Measurements from ENCODE around the gene CGREF1. TPM values are rescaled to one million over a fixed set of nuclear protein-coding genes. Genes with fewer than 3 reads are reported as not detected.

Gene CGREF1
- total RNA-seq, 1 experiment from 2014 or later: 4.0 TPM

GRCh38 chr2:27108221-27108620 is 10.7 kb downstream of the CGREF1 start:
- intact Hi-C loops (cut with micrococcal nuclease): no loop called here
- ChIA-PET CTCF (interaction anchor here (1.4 kb wide), 1 partner anchor 83 kb away, joined by 4 read pairs; no protein-coding TSS in a partner anchor), RAD21 (ENCODE audit: low non-redundant PET in 1 of 2, low total read pairs in 2 of 2, uncharacterized antibody in 2 of 2, unreplicated experiment in 2 of 2) (no interaction called here), POLR2A (no interaction called here)
- BruUV-seq (replicated peaks): no TSS peak
- no peak for TF ChIP-seq SP1 (IDR thresholded peaks at IDR 0.05; ENCODE audit: low read depth)
- TF ChIP-seq POLR2A (IDR thresholded peaks at IDR 0.05; ENCODE audit: borderline replicate concordance, extremely low read depth, insufficient read depth, insufficient read length): no peak
- no peak for TF ChIP-seq FOSL1 (IDR thresholded peaks at IDR 0.05; ENCODE audit: low read depth)
- no peak for TF ChIP-seq CBX3 (IDR thresholded peaks at IDR 0.05; ENCODE audit: low read depth)
- no peak for TF ChIP-seq JUND (IDR thresholded peaks at IDR 0.05)
- TF ChIP-seq ZBTB33 (IDR thresholded peaks at IDR 0.05; ENCODE audit: extremely low read depth, insufficient replicate concordance, low read length): no peak
- TF ChIP-seq EZH2 (IDR thresholded peaks at IDR 0.05): no peak
- no peak for TF ChIP-seq SRF (IDR thresholded peaks at IDR 0.05; ENCODE audit: low read depth)
- TF ChIP-seq SIN3A (IDR thresholded peaks at IDR 0.05; ENCODE audit: low read depth): no peak
- TF ChIP-seq ELF1 (IDR thresholded peaks at IDR 0.05; ENCODE audit: borderline replicate concordance, low read depth): no peak
- no peak for TF ChIP-seq EGR1 (IDR thresholded peaks at IDR 0.05; ENCODE audit: low read depth)
- Histone ChIP-seq H3K4me2 (ENCODE audit: low read length) (no peak overlapping the region), H3K9me3 (ENCODE audit: control insufficient read depth in 1 of 2, insufficient read depth in 1 of 2, low read depth in 1 of 2, low read length in 2 of 2) (no peaks in the 10 kb centered on the region), H3K79me2 (ENCODE audit: insufficient read depth, low read length) (no peaks in the 10 kb centered on the region), H4K20me1 (ENCODE audit: insufficient read depth) (no peaks in the 10 kb centered on the region), H2AFZ (ENCODE audit: low read depth, low read length, poor library complexity, severe bottlenecking) (no peak overlapping the region), H3K9me2 (ENCODE audit: insufficient read depth) (no peaks in the 10 kb centered on the region), H3K4me1 (ENCODE audit: control insufficient read depth in 1 of 2, insufficient read depth in 2 of 2, low read length in 2 of 2) (no peaks in the 10 kb centered on the region), H3K9ac (ENCODE audit: low read length) (no peak overlapping the region), H3K27ac (ENCODE audit: low read depth, low read length) (no peak overlapping the region), H3K36me3 (ENCODE audit: control insufficient read depth in 1 of 2, insufficient read depth in 2 of 2, low read length in 2 of 2) (no peaks in the 10 kb centered on the region), H3K4me3 (replicated peaks in 1 of 2; ENCODE audit: low read depth in 1 of 2, low read length in 2 of 2) (no peak overlapping the region), H3K27me3 (ENCODE audit: insufficient read depth, low read length) (no peaks in the 10 kb centered on the region)
- ATAC-seq (no peak), DNase-seq (ENCODE audit: low read depth, low spot score) (no peak)

GRCh38 chr2:27105981-27106380 is 12.9 kb downstream of the CGREF1 start:
- ChIA-PET CTCF (no interaction called here), POLR2A (interaction anchor here (0.6 kb wide), 1 partner anchor 203 kb away, joined by 3 read pairs; no protein-coding TSS in a partner anchor), RAD21 (ENCODE audit: low non-redundant PET in 1 of 2, low total read pairs in 2 of 2, uncharacterized antibody in 2 of 2, unreplicated experiment in 2 of 2) (no interaction called here)
- Histone ChIP-seq H3K9me3 (ENCODE audit: control insufficient read depth in 1 of 2, insufficient read depth in 1 of 2, low read depth in 1 of 2, low read length in 2 of 2) (no peaks in the 10 kb centered on the region), H3K9me2 (ENCODE audit: insufficient read depth) (no peaks in the 10 kb centered on the region), H3K9ac (ENCODE audit: low read length) (no peak overlapping the region), H3K4me1 (ENCODE audit: control insufficient read depth in 1 of 2, insufficient read depth in 2 of 2, low read length in 2 of 2) (no peaks in the 10 kb centered on the region), H3K27me3 (ENCODE audit: insufficient read depth, low read length) (no peaks in the 10 kb centered on the region), H3K36me3 (ENCODE audit: control insufficient read depth in 1 of 2, insufficient read depth in 2 of 2, low read length in 2 of 2) (no peaks in the 10 kb centered on the region), H3K79me2 (ENCODE audit: insufficient read depth, low read length) (no peaks in the 10 kb centered on the region), H4K20me1 (ENCODE audit: insufficient read depth) (no peaks in the 10 kb centered on the region), H2AFZ (ENCODE audit: low read depth, low read length, poor library complexity, severe bottlenecking) (no peak overlapping the region), H3K4me3 (replicated peaks in 1 of 2; ENCODE audit: low read depth in 1 of 2, low read length in 2 of 2) (no peak overlapping the region), H3K27ac (ENCODE audit: low read depth, low read length) (no peak overlapping the region), H3K4me2 (ENCODE audit: low read length) (no peak overlapping the region)
- intact Hi-C loops (cut with micrococcal nuclease): no loop called here
- ATAC-seq (no peak), DNase-seq (ENCODE audit: low read depth, low spot score) (no peak)
- no TSS peak for BruUV-seq (replicated peaks)
- TF ChIP-seq YY1 (IDR thresholded peaks at IDR 0.05; ENCODE audit: extremely low read depth, insufficient replicate concordance, low read depth, low read length): no peak
- TF ChIP-seq POLR2AphosphoS5 (IDR thresholded peaks at IDR 0.05; ENCODE audit: low read depth, low read length): no peak
- no peak for TF ChIP-seq CBX3 (IDR thresholded peaks at IDR 0.05; ENCODE audit: low read depth)
- no peak for TF ChIP-seq REST (IDR thresholded peaks at IDR 0.05; ENCODE audit: low read depth)
- no peak for TF ChIP-seq ELF1 (IDR thresholded peaks at IDR 0.05; ENCODE audit: borderline replicate concordance, low read depth)
- TF ChIP-seq ZFX (IDR thresholded peaks at IDR 0.05): no peak
- no peak for TF ChIP-seq MAX (IDR thresholded peaks at IDR 0.05)
- no peak for TF ChIP-seq POLR2A (IDR thresholded peaks at IDR 0.05; ENCODE audit: borderline replicate concordance, extremely low read depth, insufficient read depth, insufficient read length)
- no peak for TF ChIP-seq JUND (IDR thresholded peaks at IDR 0.05)
- no peak for TF ChIP-seq EZH2 (IDR thresholded peaks at IDR 0.05)
- TF ChIP-seq EGR1 (IDR thresholded peaks at IDR 0.05; ENCODE audit: low read depth): no peak
- no peak for TF ChIP-seq SIN3A (IDR thresholded peaks at IDR 0.05; ENCODE audit: low read depth)

All from HCT116 (cell line).